Fibroblast of lung (primary cell): ENCODE results near the gene ERGIC1. TPM values are rescaled to one million over a fixed set of nuclear protein-coding genes. Genes with fewer than 3 reads are reported as not detected.

Experiments used
- DNase-seq, 2 donors: peaks; one replicate each; pipeline versions ENCODE4 v3.0.0 to v3.0.0-alpha.2; 2010; ENCODE audit warnings: low read depth in 2 of 2
- H2AFZ ChIP-seq: 2 replicates; pipeline ENCODE4 v1.5.1; 2012; ENCODE audit warnings: low read length, control low read depth, inconsistent platforms
- H3K27ac ChIP-seq: 2 replicates; pipeline ENCODE4 v1.5.1; 2011; ENCODE audit warnings: low read length, control low read depth; ENCODE audit not compliant: insufficient read depth
- H3K27me3 ChIP-seq: 2 replicates; pipeline ENCODE4 v1.5.1; 2011; ENCODE audit warnings: mild to moderate bottlenecking, low read length; ENCODE audit not compliant: control insufficient read depth, insufficient read depth
- H3K36me3 ChIP-seq: 2 replicates; pipeline ENCODE4 v1.5.1; 2011; ENCODE audit warnings: low read length; ENCODE audit not compliant: control insufficient read depth, insufficient read depth
- H3K4me1 ChIP-seq: 2 replicates; pipeline ENCODE4 v1.5.1; 2011; ENCODE audit warnings: low read length; ENCODE audit not compliant: control insufficient read depth, insufficient read depth; ENCODE audit errors: extremely low read depth
- H3K4me2 ChIP-seq: 2 replicates; pipeline ENCODE4 v1.5.1; 2011; ENCODE audit warnings: low read length, control low read depth; ENCODE audit not compliant: insufficient read depth; ENCODE audit errors: extremely low read depth
- H3K4me3 ChIP-seq, 4 experiments: fragments of 200-600 bp in 1 of 4; sonication (generic) in 1 of 4; replicated peaks in 1 of 4; 2 replicates each; pipeline ENCODE4 v1.5.1; 2011 to 2016; ENCODE audit warnings: low read length in 4 of 4, low read depth in 3 of 4, mild to moderate bottlenecking in 3 of 4, control low read depth in 2 of 4, inconsistent platforms in 1 of 4, mixed read lengths in 1 of 4; ENCODE audit not compliant: insufficient read depth in 1 of 4; ENCODE audit errors: control extremely low read depth in 1 of 4
- H3K79me2 ChIP-seq: 2 replicates; pipeline ENCODE4 v1.5.1; 2012; ENCODE audit warnings: mild to moderate bottlenecking, low read length, inconsistent platforms; ENCODE audit not compliant: control insufficient read depth, insufficient read depth
- H3K9ac ChIP-seq: 2 replicates; pipeline ENCODE4 v1.5.1; 2011; ENCODE audit warnings: mild to moderate bottlenecking, low read length, control low read depth; ENCODE audit not compliant: insufficient read depth
- H3K9me3 ChIP-seq: 2 replicates; pipeline ENCODE4 v1.5.1; 2012; ENCODE audit warnings: low read depth, low read length; ENCODE audit not compliant: control insufficient read depth, insufficient read depth
- H4K20me1 ChIP-seq: 2 replicates; pipeline ENCODE4 v1.5.1; 2011; ENCODE audit warnings: low read length; ENCODE audit not compliant: control insufficient read depth, insufficient read depth; ENCODE audit errors: extremely low read depth
- CTCF ChIP-seq, 2 donors: IDR thresholded peaks in 1 of 2; conservative IDR thresholded peaks in 1 of 2; 1 replicate in 1 of 2; 2 replicates in 1 of 2; pipeline ENCODE4 v1.5.1; 2011 to 2012; ENCODE audit warnings: low read length in 2 of 2, control low read depth in 1 of 2, inconsistent platforms in 1 of 2, low read depth in 1 of 2, mild to moderate bottlenecking in 1 of 2
- EZH2 ChIP-seq: IDR thresholded peaks from 2 replicates; pipeline ENCODE4 v1.5.1; 2012; ENCODE audit warnings: low read length, control low read depth, mild to moderate bottlenecking; ENCODE audit errors: missing control alignments
- polyA plus RNA-seq, 2 donors: library from polyadenylated mRNA; depleted of rRNA in 1 of 2; stranded (reverse) in 1 of 2; unstranded in 1 of 2; fragments of >200 nt; gene quantifications; 2 replicates each; pipeline ENCODE4 v1.2.1, GENCODE V29; 2011 to 2012; ENCODE audit warnings: missing spikeins in 1 of 2
- total RNA-seq: library from RNA; depleted of rRNA; stranded (reverse); fragments of >200 nt; gene quantifications from 2 replicates; pipeline ENCODE4 v1.2.1, GENCODE V29; 2014

The ERGIC1 gene
- total and polyA plus RNA-seq, 2 donors (not counting 1 experiment from before 2014, with no cell fraction given) = 113 to 171 TPM

- peaks cover 4% of the 10 kb centered on the region for H3K79me2 ChIP-seq
- no peaks in the 10 kb centered on the region for H4K20me1 ChIP-seq
- peak overlapping the region; percentile 28 for H3K4me2 ChIP-seq
- no peaks in the 10 kb centered on the region for H3K9me3 ChIP-seq
- peaks cover 44% of the 10 kb centered on the region for H3K4me1 ChIP-seq
- no peak for TF ChIP-seq CTCF (conservative IDR thresholded peaks at IDR 0.05 in 1 of 2, IDR thresholded peaks at IDR 0.05 in 1 of 2; ENCODE audit: low read depth in 1 of 2, low read length in 2 of 2)
- peak overlapping the region in 1 of 4 experiments; percentile 11 for H3K4me3 ChIP-seq
- H3K36me3 ChIP-seq = peaks cover 9% of the 10 kb centered on the region
- no peak overlapping the region for H2AFZ ChIP-seq
- no peaks in the 10 kb centered on the region for H3K27me3 ChIP-seq
- peak overlapping the region; percentile 68 for H3K9ac ChIP-seq
- no peak for DNase-seq
- H3K27ac ChIP-seq = peak overlapping the region; percentile 98
These were observed 64.3 kb downstream of the ERGIC1 start for GRCh38 chr5:172898218-172898842.

- TF ChIP-seq CTCF (conservative IDR thresholded peaks at IDR 0.05 in 1 of 2, IDR thresholded peaks at IDR 0.05 in 1 of 2; ENCODE audit: low read depth in 1 of 2, low read length in 2 of 2) (no peak), EZH2 (no peak)
- H3K36me3 ChIP-seq = peaks cover 9% of the 10 kb centered on the region
- H3K4me3 ChIP-seq = no peak overlapping the region
- peaks cover 50% of the 10 kb centered on the region for H3K4me1 ChIP-seq
- DNase-seq = no peak
- peak overlapping the region; percentile 40 for H3K9ac ChIP-seq
- H3K4me2 ChIP-seq = no peak overlapping the region
- H2AFZ ChIP-seq = no peak overlapping the region
- H3K27me3 ChIP-seq = no peaks in the 10 kb centered on the region
- no peaks in the 10 kb centered on the region for H4K20me1 ChIP-seq
- peaks cover 4% of the 10 kb centered on the region for H3K79me2 ChIP-seq
- H3K9me3 ChIP-seq = no peaks in the 10 kb centered on the region
- H3K27ac ChIP-seq = peak overlapping the region; percentile 98
These were observed 64.9 kb downstream of the ERGIC1 start for GRCh38 chr5:172898843-172899369.

GRCh38 chr5:172899436-172899835 is 65.4 kb downstream of the ERGIC1 start:
- Histone ChIP-seq H3K9me3 (no peaks in the 10 kb centered on the region), H3K27me3 (no peaks in the 10 kb centered on the region), H4K20me1 (no peaks in the 10 kb centered on the region), H3K9ac (no peak overlapping the region), H3K79me2 (peaks cover 6% of the 10 kb centered on the region), H3K27ac (peak overlapping the region; percentile 2), H3K4me2 (no peak overlapping the region), H3K4me1 (peaks cover 55% of the 10 kb centered on the region), H2AFZ (no peak overlapping the region), H3K36me3 (peaks cover 9% of the 10 kb centered on the region), H3K4me3 (no peak overlapping the region)
- TF ChIP-seq CTCF (conservative IDR thresholded peaks at IDR 0.05 in 1 of 2, IDR thresholded peaks at IDR 0.05 in 1 of 2; ENCODE audit: low read depth in 1 of 2, low read length in 2 of 2) (no peak), EZH2 (no peak)
- no peak for DNase-seq
